Naive thymus-derived CD8-positive, alpha-beta T cell (primary cell): ENCODE data around the gene SLC5A10. TPM values are rescaled to one million over a fixed set of nuclear protein-coding genes. Genes with fewer than 3 reads are reported as not detected.
"Not testable (repeated sequence)": the region's sequence is repeated elsewhere in the genome, so short reads cannot be mapped to it uniquely, and the experiment has no call there.

Experiments
- ATAC-seq, 2 donors: fragments of 150-1000 bp; cut with Tn5 transposase in 1 of 2; sonication (Bioruptor Pico), chemical (Tn5 transposase) in 1 of 2; 1 replicate in 1 of 2; 2 replicates in 1 of 2; pipeline ENCODE4 v1.10.0; 2021; ENCODE audit warnings: mild to moderate bottlenecking in 2 of 2, moderate library complexity in 2 of 2
- POLR2A ChIA-PET: fragments of 350-600 bp; sonication (Branson Sonifier 250); formaldehyde crosslinking; loops from one replicate; lab custom pipeline; 2021; ENCODE audit warnings: antibody characterized with exemption; lab: Charles Lee
- DNase-seq, 10 donors: peaks; one replicate each; pipeline versions ENCODE4 v3.0.0 to v3.0.0-alpha.2; 2020 to 2022
- H3K27ac Mint-ChIP-seq, 10 donors: one replicate each; pipeline ENCODE4 v1.8.0; 2020 to 2022; ENCODE audit warnings: mild to moderate bottlenecking in 10 of 10, mixed read lengths in 10 of 10, moderate library complexity in 4 of 10, inconsistent platforms in 1 of 10
- H3K27me3 Mint-ChIP-seq, 5 donors: one replicate each; pipeline ENCODE4 v1.8.0; 2021 to 2022; ENCODE audit warnings: mixed read lengths in 5 of 5
- H3K36me3 Mint-ChIP-seq, 3 donors: one replicate each; pipeline ENCODE4 v1.8.0; 2020 to 2022; ENCODE audit warnings: mixed read lengths in 3 of 3, mild to moderate bottlenecking in 2 of 3, inconsistent platforms in 1 of 3
- H3K4me1 Mint-ChIP-seq, 4 donors: one replicate each; pipeline ENCODE4 v1.8.0; 2021 to 2022; ENCODE audit warnings: mixed read lengths in 4 of 4
- H3K4me3 Mint-ChIP-seq, 10 donors: one replicate each; pipeline ENCODE4 v1.8.0; 2020 to 2022; ENCODE audit warnings: mild to moderate bottlenecking in 10 of 10, mixed read lengths in 10 of 10, moderate library complexity in 6 of 10, inconsistent platforms in 1 of 10
- H3K9me3 Mint-ChIP-seq, 9 donors: one replicate each; pipeline ENCODE4 v1.8.0; 2020 to 2022; ENCODE audit warnings: mixed read lengths in 9 of 9, mild to moderate bottlenecking in 3 of 9, inconsistent platforms in 1 of 9, moderate library complexity in 1 of 9
- polyA plus RNA-seq, 3 donors: library from polyadenylated mRNA; unstranded; fragments of 300-500 nt; fragmentation: Illumina TruSeq; gene quantifications; one replicate each; pipeline ENCODE4 v1.2.3, GENCODE V29; 2021
- total RNA-seq, 8 experiments: library from RNA in 2 of 8; stranded (reverse) in 2 of 8; gene quantifications; one replicate each; pipeline ENCODE4 v1.2.3 and lab custom pipeline; 2021 to 2026

The SLC5A10 gene
- total and polyA plus RNA-seq, 5 experiments from 2014 or later, result 0.06 to 0.25 (median 0.09) TPM; not detected in 2

GRCh38 chr17:19019041-19019941, 67.3 kb downstream of the SLC5A10 start:
- DNase-seq (peak in 2 of 10 donors; percentile 8 to 66), ATAC-seq (no peak)
- POLR2A ChIA-PET, result interaction anchor here (0.6 to 3.1 kb wide), 5 partner anchors 8 to 27 kb away, joined by 3 to 13 read pairs (median 4); partner anchors contain the start of gene FAM83G
- H3K36me3 Mint-ChIP-seq, result peaks cover 0 to 25% (median 2%) of the 10 kb centered on the region in 3 donors
- peak overlapping the region in 9 of 10 donors; percentile 40 to 85 (median 58) for H3K27ac Mint-ChIP-seq
- H3K4me3 Mint-ChIP-seq, result no peak overlapping the region
- H3K4me1 Mint-ChIP-seq, result peaks cover 20 to 51% (median 35%) of the 10 kb centered on the region in 4 donors
- no peaks in the 10 kb centered on the region for H3K9me3 Mint-ChIP-seq
- H3K27me3 Mint-ChIP-seq, result no peaks in the 10 kb centered on the region

DNA sequence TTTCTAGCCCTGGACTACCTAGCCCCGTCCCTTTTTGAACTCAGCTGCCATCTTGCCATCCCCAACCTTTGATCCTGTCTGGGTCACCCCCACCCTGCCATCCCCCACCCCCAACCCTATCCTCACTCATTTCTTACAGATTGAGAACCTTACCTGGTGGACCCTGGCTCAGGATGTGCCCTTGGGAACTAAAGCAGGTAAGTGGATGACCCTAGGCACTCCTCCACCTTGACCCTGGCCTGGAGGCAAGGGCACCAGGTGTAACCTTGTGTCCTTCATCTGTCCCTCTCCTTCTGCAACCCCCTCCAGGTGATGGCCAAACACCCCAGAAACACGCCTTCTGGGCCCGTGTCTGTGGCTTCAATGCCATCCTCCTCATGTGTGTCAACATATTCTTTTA, 68.1 kb downstream of the SLC5A10 start:
- Mint-ChIP-seq H3K36me3 (peaks cover 0 to 29% (median 2%) of the 10 kb centered on the region in 3 donors), H3K4me1 (peaks cover 25 to 58% (median 42%) of the 10 kb centered on the region in 4 donors), H3K9me3 (no peaks in the 10 kb centered on the region), H3K4me3 (no peak overlapping the region), H3K27ac (peak overlapping the region in 7 of 10 donors; percentile 31 to 87 (median 81)), H3K27me3 (no peaks in the 10 kb centered on the region)
- POLR2A ChIA-PET, result no interaction called here
- ATAC-seq (no peak), DNase-seq (peak in 1 of 10 donors; percentile 24)

DNA sequence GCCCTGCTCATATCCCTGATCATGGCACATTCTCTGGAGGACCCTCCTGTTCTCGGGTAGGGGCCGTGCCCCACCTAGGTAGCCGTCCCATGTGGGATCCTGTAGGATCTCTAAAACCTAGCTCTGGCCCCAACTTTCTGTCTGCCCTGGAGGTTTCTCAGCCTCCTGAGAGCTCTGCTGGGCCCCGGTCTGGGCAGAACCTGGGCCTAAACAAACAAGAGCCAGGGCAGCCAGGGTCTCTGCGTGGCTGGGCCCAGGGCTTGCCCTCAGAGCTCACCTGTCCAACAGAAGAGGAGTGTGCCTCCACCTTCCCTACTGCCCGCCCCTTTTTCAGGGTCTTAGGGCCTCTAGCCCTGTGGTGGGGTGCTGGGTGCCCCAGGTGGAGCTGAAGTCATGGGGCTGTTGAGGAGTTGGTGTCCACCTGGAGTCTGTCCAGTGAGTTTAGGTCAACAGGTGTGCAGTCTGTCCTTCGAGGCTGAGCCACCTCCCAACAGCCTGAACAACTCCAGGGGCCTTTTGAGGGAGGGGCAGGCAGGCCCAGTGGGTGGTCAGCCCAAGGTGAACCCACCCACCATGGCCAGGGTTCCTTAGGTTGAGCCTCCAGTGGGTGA, 69.2 kb downstream of the SLC5A10 start:
- DNase-seq, H3K27me3 Mint-ChIP-seq, H3K9me3 Mint-ChIP-seq, POLR2A ChIA-PET, ATAC-seq: not testable (repeated sequence)
- peak overlapping the region in 1 of 10 donors; percentile 34 for H3K4me3 Mint-ChIP-seq
- H3K36me3 Mint-ChIP-seq, result peaks cover 0 to 29% (median 2%) of the 10 kb centered on the region in 3 donors
- H3K4me1 Mint-ChIP-seq, result peaks cover 22 to 54% (median 38%) of the 10 kb centered on the region in 4 donors
- H3K27ac Mint-ChIP-seq, result peak overlapping the region in 5 of 10 donors; percentile 19 to 81 (median 56)

DNA sequence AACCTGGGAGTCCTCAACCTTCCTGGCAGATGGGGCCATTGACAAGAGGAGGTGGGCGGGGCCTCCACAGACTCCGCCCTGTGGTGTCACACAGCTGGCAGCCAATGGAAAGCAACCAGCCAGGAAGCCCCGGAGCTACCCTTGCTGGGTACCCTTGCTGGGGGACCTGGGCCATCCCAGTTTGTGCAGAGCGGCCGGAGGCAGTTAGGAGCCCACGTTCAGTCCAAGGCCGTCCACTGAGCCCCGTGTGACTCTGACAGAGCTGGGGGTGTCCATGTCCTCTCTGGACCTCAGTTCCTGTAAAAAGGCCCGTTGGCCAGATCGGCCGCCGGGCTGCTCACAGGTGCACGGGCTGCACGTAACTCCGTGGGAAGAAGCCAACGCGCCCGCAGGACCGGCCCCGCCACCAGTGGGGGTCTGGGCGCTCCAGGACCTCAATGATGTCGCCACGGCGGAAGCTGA, 69.7 kb downstream of the SLC5A10 start:
- H3K27me3 Mint-ChIP-seq, result no peaks in the 10 kb centered on the region
- DNase-seq, result peak in 4 of 10 donors; percentile 23 to 67 (median 40)
- H3K36me3 Mint-ChIP-seq, result peaks cover 0 to 29% (median 2%) of the 10 kb centered on the region in 3 donors
- H3K4me3 Mint-ChIP-seq, result no peak overlapping the region
- peaks cover 22 to 49% (median 36%) of the 10 kb centered on the region in 4 donors for H3K4me1 Mint-ChIP-seq
- H3K27ac Mint-ChIP-seq, result peak overlapping the region in 3 of 10 donors; percentile 47 to 59 (median 56)
- ATAC-seq, result peak in 1 of 2 donors; percentile 19
- no peaks in the 10 kb centered on the region for H3K9me3 Mint-ChIP-seq
- POLR2A ChIA-PET, result interaction anchor here (1.5 kb wide), 1 partner anchor 17 kb away, joined by 5 read pairs; the partner anchor contains the start of gene FAM83G

GRCh38 chr17:19022128-19022527, 70.2 kb downstream of the SLC5A10 start:
- no peak for DNase-seq
- H3K4me3 Mint-ChIP-seq, result no peak overlapping the region
- POLR2A ChIA-PET, result interaction anchor here (1.0 to 1.5 kb wide), 3 partner anchors 17 to 61 kb away, joined by 3 to 5 read pairs (median 3); partner anchors contain the start of gene FAM83G

GRCh38 chr17:19022747-19023146, 70.8 kb downstream of the SLC5A10 start:
- H3K4me1 Mint-ChIP-seq, result peaks cover 18 to 44% (median 29%) of the 10 kb centered on the region in 4 donors
- no peaks in the 10 kb centered on the region for H3K9me3 Mint-ChIP-seq
- no peak overlapping the region for H3K4me3 Mint-ChIP-seq
- ATAC-seq (no peak), DNase-seq (no peak)
- H3K27ac Mint-ChIP-seq, result peak overlapping the region in 3 of 10 donors; percentile 23 to 78 (median 31)
- H3K27me3 Mint-ChIP-seq, result no peaks in the 10 kb centered on the region
- POLR2A ChIA-PET, result interaction anchor here (1.0 to 1.5 kb wide), 3 partner anchors 18 to 61 kb away, joined by 3 to 5 read pairs (median 3); partner anchors contain the start of gene FAM83G
- peaks cover 0 to 29% (median 2%) of the 10 kb centered on the region in 3 donors for H3K36me3 Mint-ChIP-seq

More at GRCh38 chr17:19022128-19022527, 70.2 kb downstream of the SLC5A10 start:
- Mint-ChIP-seq H3K4me1 (peaks cover 20 to 45% (median 32%) of the 10 kb centered on the region in 4 donors), H3K9me3 (no peaks in the 10 kb centered on the region), H3K27ac (peak overlapping the region in 3 of 10 donors; percentile 10 to 78 (median 31)), H3K36me3 (peaks cover 0 to 29% (median 2%) of the 10 kb centered on the region in 3 donors), H3K27me3 (no peaks in the 10 kb centered on the region)
- ATAC-seq, result no peak

DNA sequence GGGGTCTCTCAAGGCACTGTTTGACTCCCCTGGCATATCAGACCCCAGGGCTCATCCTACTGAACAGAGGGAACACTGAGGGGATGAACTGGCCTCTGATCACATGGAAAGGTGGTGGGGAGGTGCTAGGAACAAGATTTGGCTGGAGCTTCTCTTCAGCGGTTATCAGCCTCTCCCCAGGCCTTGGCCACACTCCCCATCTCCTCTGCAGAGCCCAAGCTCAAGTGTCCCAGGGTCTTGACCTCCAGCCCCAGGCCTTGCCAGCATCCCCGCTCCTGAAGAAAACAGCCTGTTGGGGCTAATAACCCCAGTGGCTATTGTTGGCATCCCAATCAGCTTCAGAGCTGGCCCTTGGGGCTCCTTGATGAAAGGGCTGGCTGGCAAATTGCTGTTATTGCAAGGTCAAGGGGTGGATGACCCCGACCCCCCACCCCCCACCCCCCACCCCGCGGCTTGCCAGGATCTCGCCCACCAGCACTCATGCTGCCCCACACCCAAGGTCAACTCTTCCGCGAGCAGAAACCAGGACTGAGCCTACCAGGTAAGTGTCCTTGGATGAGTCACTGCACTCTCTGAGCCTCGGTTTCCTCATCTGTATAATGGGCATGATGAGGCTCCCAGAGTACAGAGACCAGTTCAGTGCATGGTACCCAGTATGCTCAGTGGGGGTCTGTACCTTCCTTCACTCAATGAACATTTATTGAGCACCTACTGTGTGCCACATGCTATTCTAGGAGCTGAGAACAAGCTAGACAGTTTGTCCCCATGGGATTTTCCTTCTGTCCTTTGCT, 71.4 kb downstream of the SLC5A10 start:
- Mint-ChIP-seq H3K4me1 (peaks cover 18 to 44% (median 28%) of the 10 kb centered on the region in 4 donors), H3K36me3 (peaks cover 0 to 29% (median 2%) of the 10 kb centered on the region in 3 donors), H3K4me3 (peak overlapping the region in 4 of 10 donors; percentile 10 to 62 (median 48)), H3K27ac (peak overlapping the region in 8 of 10 donors; percentile 76 to 92 (median 89)), H3K9me3 (no peaks in the 10 kb centered on the region), H3K27me3 (no peaks in the 10 kb centered on the region)
- peak in 1 of 10 donors; percentile 30 for DNase-seq
- ATAC-seq, result no peak
- POLR2A ChIA-PET, result interaction anchor here (0.6 to 1.6 kb wide), 7 partner anchors 7 to 97 kb away, joined by 3 to 5 read pairs (median 3); partner anchors contain the start of gene FAM83G

- Mint-ChIP-seq H3K27ac (peak overlapping the region; percentile 65 to 92 (median 89)), H3K4me3 (peak overlapping the region in 9 of 10 donors; percentile 10 to 62 (median 50)), H3K9me3 (no peaks in the 10 kb centered on the region), H3K27me3 (no peaks in the 10 kb centered on the region), H3K4me1 (peaks cover 13 to 35% (median 24%) of the 10 kb centered on the region in 4 donors), H3K36me3 (peaks cover 0 to 29% (median 2%) of the 10 kb centered on the region in 3 donors)
- POLR2A ChIA-PET, result interaction anchor here (0.6 to 1.6 kb wide), 6 partner anchors 8 to 608 kb away, joined by 3 to 4 read pairs (median 3); partner anchors contain the start of genes FAM83G and PRPSAP2
- DNase-seq, result peak in 4 of 10 donors; percentile 24 to 61 (median 38)
- ATAC-seq, result peak; percentile 69 to 74
Observed at GRCh38 chr17:19024101-19025078, 72.4 kb downstream of the SLC5A10 start.

GRCh38 chr17:19028671-19029070, 76.7 kb downstream of the SLC5A10 start:
- Mint-ChIP-seq H3K4me1 (peaks cover 7 to 16% (median 14%) of the 10 kb centered on the region in 4 donors), H3K36me3 (peaks cover 0 to 11% (median 2%) of the 10 kb centered on the region in 3 donors)
- H3K27ac Mint-ChIP-seq, H3K4me3 Mint-ChIP-seq, ATAC-seq, POLR2A ChIA-PET, H3K27me3 Mint-ChIP-seq, H3K9me3 Mint-ChIP-seq, DNase-seq: not testable (repeated sequence)

- H3K4me3 Mint-ChIP-seq, ATAC-seq, H3K36me3 Mint-ChIP-seq, DNase-seq, H3K27ac Mint-ChIP-seq, H3K9me3 Mint-ChIP-seq, POLR2A ChIA-PET, H3K27me3 Mint-ChIP-seq, H3K4me1 Mint-ChIP-seq: not testable (repeated sequence)
Observed at GRCh38 chr17:19029740-19030139, 77.8 kb downstream of the SLC5A10 start.
